ENCODE data around the gene MED12L. TPM values are rescaled to one million over a fixed set of nuclear protein-coding genes. Genes with fewer than 3 reads are reported as not detected.

Gene MED12L
- total and polyA plus RNA-seq, 9 of the 15 experiments (the other 6 are each of a cell fraction or from before 2014, with no cell fraction given) = not detected

DNA sequence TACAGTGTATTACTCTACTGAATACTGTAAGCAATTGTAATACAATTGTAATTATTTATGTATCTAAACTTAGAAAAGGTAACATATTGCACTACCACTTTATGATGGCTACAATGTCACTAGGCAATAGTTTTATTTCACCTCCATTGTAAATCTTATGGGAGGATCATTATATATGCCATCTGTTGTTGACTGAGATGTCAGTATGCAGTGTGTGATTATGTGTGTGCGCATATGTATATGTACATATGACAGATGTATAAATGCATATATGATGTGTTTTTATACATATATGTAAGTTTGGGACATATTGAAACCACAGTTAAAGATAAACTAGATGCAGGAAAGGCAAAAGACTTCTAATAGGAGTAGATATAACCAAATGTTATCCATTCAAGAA, 366.9 kb downstream of the MED12L start:
- Histone ChIP-seq H3K27me3 (ENCODE audit: control insufficient read depth in 2 of 2, insufficient read depth in 2 of 2, low read length in 2 of 2) (peaks cover 0 to 4% of the 10 kb centered on the region in 2 experiments; a peak in 1 of 5 replicates), H3K79me2 (ENCODE audit: control insufficient read depth, insufficient read depth, low read length) (no peaks in the 10 kb centered on the region), H4K20me1 (replicated peaks; ENCODE audit: control insufficient read depth, insufficient read depth, low read length) (no peaks in the 10 kb centered on the region), H3K4me2 (ENCODE audit: insufficient read depth, low read length) (no peak overlapping the region), H3K9me3 (replicated peaks; ENCODE audit: control insufficient read depth, insufficient read depth, low read depth, low read length) (no peaks in the 10 kb centered on the region), H3K27ac (ENCODE audit: extremely low read depth, low read depth, low read length) (no peak overlapping the region), H3K4me3 (no peak overlapping the region), H3K36me3 (ENCODE audit: control insufficient read depth, insufficient read depth, low read length) (no peaks in the 10 kb centered on the region), H3K4me1 (replicated peaks in 1 of 2; ENCODE audit: control insufficient read depth in 2 of 2, insufficient read depth in 2 of 2, low read length in 2 of 2) (no peaks in the 10 kb centered on the region), H3K9me1 (ENCODE audit: control insufficient read depth, insufficient read depth, low read length) (no peaks in the 10 kb centered on the region), H2AFZ (ENCODE audit: low read depth, low read length) (no peak overlapping the region), H3K9ac (ENCODE audit: insufficient read depth in 1 of 2, low read depth in 2 of 2, low read length in 2 of 2) (no peak overlapping the region)
- ChIA-PET POLR2A (no interaction called here), CTCF (ENCODE audit: low intra/inter-chr PET ratio) (no interaction called here)
- TF ChIP-seq, protein P1, sequence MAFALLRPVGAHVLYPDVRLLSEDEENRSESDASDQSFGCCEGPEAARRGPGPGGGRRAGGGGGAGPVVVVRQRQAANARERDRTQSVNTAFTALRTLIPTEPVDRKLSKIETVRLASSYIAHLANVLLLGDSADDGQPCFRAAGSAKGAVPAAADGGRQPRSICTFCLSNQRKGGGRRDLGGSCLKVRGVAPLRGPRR (CRISPR knock-in tag; IDR thresholded peaks at IDR 0.05) = no peak
- TF ChIP-seq, protein P2, sequence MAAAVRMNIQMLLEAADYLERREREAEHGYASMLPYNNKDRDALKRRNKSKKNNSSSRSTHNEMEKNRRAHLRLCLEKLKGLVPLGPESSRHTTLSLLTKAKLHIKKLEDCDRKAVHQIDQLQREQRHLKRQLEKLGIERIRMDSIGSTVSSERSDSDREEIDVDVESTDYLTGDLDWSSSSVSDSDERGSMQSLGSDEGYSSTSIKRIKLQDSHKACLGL (CRISPR knock-in tag; IDR thresholded peaks at IDR 0.05; ENCODE audit: borderline replicate concordance, poor library complexity, severe bottlenecking) = no peak
- TF ChIP-seq STAT5A (IDR thresholded peaks at IDR 0.05; ENCODE audit: borderline replicate concordance, low read length) (no peak), RUNX1 (IDR thresholded peaks at IDR 0.05; ENCODE audit: low read depth) (no peak), SOX6 (IDR thresholded peaks at IDR 0.05) (no peak), GATAD2B (IDR thresholded peaks at IDR 0.05; ENCODE audit: borderline replicate concordance) (no peak), PYGO2 (tag; IDR thresholded peaks at IDR 0.05) (no peak), SRSF9 (IDR thresholded peaks at IDR 0.05; ENCODE audit: borderline replicate concordance, low read depth, low read length) (no peak), NRF1 (conservative IDR thresholded peaks at IDR 0.05 in 1 of 2, IDR thresholded peaks at IDR 0.05 in 1 of 2) (no peak), BDP1 (IDR thresholded peaks at IDR 0.05; ENCODE audit: insufficient read depth, insufficient read length) (no peak), BRD9 (IDR thresholded peaks at IDR 0.05; ENCODE audit: low read depth, partially characterized antibody) (no peak), SLC30A9 (CRISPR knock-in tag; IDR thresholded peaks at IDR 0.05) (no peak), MXI1 (IDR thresholded peaks at IDR 0.05; ENCODE audit: low read depth, low read length) (no peak), GABPB2 (CRISPR knock-in tag; conservative IDR thresholded peaks at IDR 0.05) (no peak), ZNF41 (CRISPR knock-in tag; conservative IDR thresholded peaks at IDR 0.05) (no peak)
- TF ChIP-seq, protein P3, sequence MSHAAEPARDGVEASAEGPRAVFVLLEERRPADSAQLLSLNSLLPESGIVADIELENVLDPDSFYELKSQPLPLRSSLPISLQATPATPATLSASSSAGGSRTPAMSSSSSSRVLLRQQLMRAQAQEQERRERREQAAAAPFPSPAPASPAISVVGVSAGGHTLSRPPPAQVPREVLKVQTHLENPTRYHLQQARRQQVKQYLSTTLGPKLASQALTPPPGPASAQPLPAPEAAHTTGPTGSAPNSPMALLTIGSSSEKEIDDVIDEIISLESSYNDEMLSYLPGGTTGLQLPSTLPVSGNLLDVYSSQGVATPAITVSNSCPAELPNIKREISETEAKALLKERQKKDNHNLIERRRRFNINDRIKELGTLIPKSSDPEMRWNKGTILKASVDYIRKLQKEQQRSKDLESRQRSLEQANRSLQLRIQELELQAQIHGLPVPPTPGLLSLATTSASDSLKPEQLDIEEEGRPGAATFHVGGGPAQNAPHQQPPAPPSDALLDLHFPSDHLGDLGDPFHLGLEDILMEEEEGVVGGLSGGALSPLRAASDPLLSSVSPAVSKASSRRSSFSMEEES (CRISPR knock-in tag; IDR thresholded peaks at IDR 0.05) = no peak
- TF ChIP-seq, protein P4, sequence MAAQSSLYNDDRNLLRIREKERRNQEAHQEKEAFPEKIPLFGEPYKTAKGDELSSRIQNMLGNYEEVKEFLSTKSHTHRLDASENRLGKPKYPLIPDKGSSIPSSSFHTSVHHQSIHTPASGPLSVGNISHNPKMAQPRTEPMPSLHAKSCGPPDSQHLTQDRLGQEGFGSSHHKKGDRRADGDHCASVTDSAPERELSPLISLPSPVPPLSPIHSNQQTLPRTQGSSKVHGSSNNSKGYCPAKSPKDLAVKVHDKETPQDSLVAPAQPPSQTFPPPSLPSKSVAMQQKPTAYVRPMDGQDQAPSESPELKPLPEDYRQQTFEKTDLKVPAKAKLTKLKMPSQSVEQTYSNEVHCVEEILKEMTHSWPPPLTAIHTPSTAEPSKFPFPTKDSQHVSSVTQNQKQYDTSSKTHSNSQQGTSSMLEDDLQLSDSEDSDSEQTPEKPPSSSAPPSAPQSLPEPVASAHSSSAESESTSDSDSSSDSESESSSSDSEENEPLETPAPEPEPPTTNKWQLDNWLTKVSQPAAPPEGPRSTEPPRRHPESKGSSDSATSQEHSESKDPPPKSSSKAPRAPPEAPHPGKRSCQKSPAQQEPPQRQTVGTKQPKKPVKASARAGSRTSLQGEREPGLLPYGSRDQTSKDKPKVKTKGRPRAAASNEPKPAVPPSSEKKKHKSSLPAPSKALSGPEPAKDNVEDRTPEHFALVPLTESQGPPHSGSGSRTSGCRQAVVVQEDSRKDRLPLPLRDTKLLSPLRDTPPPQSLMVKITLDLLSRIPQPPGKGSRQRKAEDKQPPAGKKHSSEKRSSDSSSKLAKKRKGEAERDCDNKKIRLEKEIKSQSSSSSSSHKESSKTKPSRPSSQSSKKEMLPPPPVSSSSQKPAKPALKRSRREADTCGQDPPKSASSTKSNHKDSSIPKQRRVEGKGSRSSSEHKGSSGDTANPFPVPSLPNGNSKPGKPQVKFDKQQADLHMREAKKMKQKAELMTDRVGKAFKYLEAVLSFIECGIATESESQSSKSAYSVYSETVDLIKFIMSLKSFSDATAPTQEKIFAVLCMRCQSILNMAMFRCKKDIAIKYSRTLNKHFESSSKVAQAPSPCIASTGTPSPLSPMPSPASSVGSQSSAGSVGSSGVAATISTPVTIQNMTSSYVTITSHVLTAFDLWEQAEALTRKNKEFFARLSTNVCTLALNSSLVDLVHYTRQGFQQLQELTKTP (IDR thresholded peaks at IDR 0.05; ENCODE audit: low read depth in 1 of 2, partially characterized antibody in 2 of 2) = no peak
- intact Hi-C loops (cut with micrococcal nuclease) (no loop called here), in situ Hi-C loops (cut with MboI) (no loop called here)
- ATAC-seq (no peak), FAIRE-seq (no peak), DNase-seq (ENCODE audit: extremely low read depth in 1 of 4, low spot score in 3 of 4) (no peak)
- BruUV-seq (replicated peaks) = no TSS peak
- WGBS (ENCODE audit: insufficient coverage, low coverage, missing lambda C conversion rate) = 50% methylated on average over 1 of the region's 1 CpG

Data from K562 (cell line).